CD4-positive, alpha-beta T cell treated with Interleukin-1 beta for 1 hour (primary cell): ENCODE results near the gene RBMS3.

Experiments
- DNase-seq, 2 donors: peaks; one replicate each; pipeline ENCODE4 v3.0.0-alpha.2; 2020 to 2022

The RBMS3 gene

GRCh38 chr3:29537889-29538609 lies 257.2 kb downstream of the RBMS3 start:
- no peak for DNase-seq

GRCh38 chr3:29538610-29538958 lies 257.7 kb downstream of the RBMS3 start:
- no peak for DNase-seq

GRCh38 chr3:29540544-29540943 lies 259.7 kb downstream of the RBMS3 start:
- DNase-seq = no peak

GRCh38 chr3:29544701-29545363 lies 264.0 kb downstream of the RBMS3 start:
- DNase-seq = no peak

GRCh38 chr3:29545615-29546014 lies 264.7 kb downstream of the RBMS3 start:
- no peak for DNase-seq

GRCh38 chr3:29552051-29552450 lies 271.2 kb downstream of the RBMS3 start:
- DNase-seq = no peak

GRCh38 chr3:29554566-29554965 lies 273.7 kb downstream of the RBMS3 start:
- no peak for DNase-seq

GRCh38 chr3:29555590-29555989 lies 274.7 kb downstream of the RBMS3 start:
- DNase-seq = no peak

- no peak for DNase-seq
These were observed 276.3 kb downstream of the RBMS3 start for GRCh38 chr3:29557186-29557585.

- DNase-seq = no peak
These were observed 277.0 kb downstream of the RBMS3 start for GRCh38 chr3:29557825-29558224.

- DNase-seq = no peak
These were observed 279.0 kb downstream of the RBMS3 start for GRCh38 chr3:29559741-29560465.

GRCh38 chr3:29561651-29562149 lies 280.8 kb downstream of the RBMS3 start:
- DNase-seq = no peak

GRCh38 chr3:29565236-29565635 lies 284.4 kb downstream of the RBMS3 start:
- no peak for DNase-seq

GRCh38 chr3:29567501-29567900 lies 286.6 kb downstream of the RBMS3 start:
- no peak for DNase-seq

GRCh38 chr3:29568355-29568754 lies 287.5 kb downstream of the RBMS3 start:
- no peak for DNase-seq

- no peak for DNase-seq
These were observed 295.3 kb downstream of the RBMS3 start for GRCh38 chr3:29576181-29576580.

- DNase-seq = no peak
These were observed 295.8 kb downstream of the RBMS3 start for GRCh38 chr3:29576675-29577074.

- no peak for DNase-seq
These were observed 296.4 kb downstream of the RBMS3 start for GRCh38 chr3:29577250-29577649.

- DNase-seq = no peak
These were observed 300.4 kb downstream of the RBMS3 start for GRCh38 chr3:29581311-29581710.

GRCh38 chr3:29582273-29582672 lies 301.4 kb downstream of the RBMS3 start:
- DNase-seq = no peak

GRCh38 chr3:29583861-29584260 lies 303.0 kb downstream of the RBMS3 start:
- no peak for DNase-seq

GRCh38 chr3:29585368-29585767 lies 304.5 kb downstream of the RBMS3 start:
- no peak for DNase-seq

GRCh38 chr3:29587340-29587739 lies 306.5 kb downstream of the RBMS3 start:
- DNase-seq = no peak

GRCh38 chr3:29590012-29590411 lies 309.1 kb downstream of the RBMS3 start:
- no peak for DNase-seq
